Choroid plexus epithelial cell (primary cell): ENCODE measurements around the gene RPH3AL.
"Not testable (repeated sequence)": the region's sequence is repeated elsewhere in the genome, so short reads cannot be mapped to it uniquely, and the experiment has no call there.

Experiments
- DNase-seq: peaks from one replicate; pipeline ENCODE4 v3.0.0-alpha.2; 2010; ENCODE audit warnings: low read depth
- H3K4me3 ChIP-seq: 2 replicates; pipeline ENCODE4 v1.5.1; 2011; ENCODE audit warnings: low read depth, mild to moderate bottlenecking, control low read depth, low read length, moderate library complexity
- TF ChIP-seq, protein P1 (sequence below): conservative IDR thresholded peaks from 2 replicates; pipeline ENCODE4 v1.5.1; 2011; ENCODE audit warnings: low read depth, mild to moderate bottlenecking, control low read depth, inconsistent platforms, low read length, moderate library complexity

Gene RPH3AL

GRCh38 chr17:247767-248166 lies 104.8 kb downstream of the RPH3AL start:
- H3K4me3 ChIP-seq, result no peak overlapping the region
- no peak for DNase-seq
- TF ChIP-seq, protein P1, sequence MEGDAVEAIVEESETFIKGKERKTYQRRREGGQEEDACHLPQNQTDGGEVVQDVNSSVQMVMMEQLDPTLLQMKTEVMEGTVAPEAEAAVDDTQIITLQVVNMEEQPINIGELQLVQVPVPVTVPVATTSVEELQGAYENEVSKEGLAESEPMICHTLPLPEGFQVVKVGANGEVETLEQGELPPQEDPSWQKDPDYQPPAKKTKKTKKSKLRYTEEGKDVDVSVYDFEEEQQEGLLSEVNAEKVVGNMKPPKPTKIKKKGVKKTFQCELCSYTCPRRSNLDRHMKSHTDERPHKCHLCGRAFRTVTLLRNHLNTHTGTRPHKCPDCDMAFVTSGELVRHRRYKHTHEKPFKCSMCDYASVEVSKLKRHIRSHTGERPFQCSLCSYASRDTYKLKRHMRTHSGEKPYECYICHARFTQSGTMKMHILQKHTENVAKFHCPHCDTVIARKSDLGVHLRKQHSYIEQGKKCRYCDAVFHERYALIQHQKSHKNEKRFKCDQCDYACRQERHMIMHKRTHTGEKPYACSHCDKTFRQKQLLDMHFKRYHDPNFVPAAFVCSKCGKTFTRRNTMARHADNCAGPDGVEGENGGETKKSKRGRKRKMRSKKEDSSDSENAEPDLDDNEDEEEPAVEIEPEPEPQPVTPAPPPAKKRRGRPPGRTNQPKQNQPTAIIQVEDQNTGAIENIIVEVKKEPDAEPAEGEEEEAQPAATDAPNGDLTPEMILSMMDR, result no peak

DNA sequence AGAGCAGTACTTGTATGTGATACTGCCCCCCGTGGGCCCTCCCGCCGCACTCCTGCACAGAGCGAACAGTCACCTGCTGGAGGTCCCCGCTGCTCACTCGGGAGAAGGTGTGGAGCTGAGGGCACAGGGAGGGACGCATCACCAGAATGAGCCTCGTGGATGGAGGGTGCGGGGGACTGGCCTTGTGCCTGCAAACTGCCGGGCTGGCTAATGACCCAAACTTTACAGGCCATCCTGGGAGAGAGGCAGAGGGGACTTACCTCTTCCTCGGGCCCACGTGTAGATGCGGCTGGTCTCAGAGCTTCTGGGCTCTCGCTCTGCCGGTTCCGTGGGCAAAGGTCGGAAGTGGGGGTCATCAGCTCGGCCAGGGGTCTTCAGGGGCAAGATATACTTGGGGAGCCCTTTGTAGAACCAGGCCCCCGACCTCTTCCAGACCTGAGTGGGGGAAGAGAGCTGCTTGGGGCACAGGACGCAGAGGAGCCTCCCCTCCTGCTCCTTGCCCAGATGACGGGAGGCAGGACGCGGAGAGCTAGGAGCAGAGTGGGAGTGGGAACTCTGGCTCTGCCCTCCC lies 105.7 kb downstream of the RPH3AL start:
- no peak overlapping the region for H3K4me3 ChIP-seq
- DNase-seq, result no peak
- TF ChIP-seq, protein P1, result no peak

DNA sequence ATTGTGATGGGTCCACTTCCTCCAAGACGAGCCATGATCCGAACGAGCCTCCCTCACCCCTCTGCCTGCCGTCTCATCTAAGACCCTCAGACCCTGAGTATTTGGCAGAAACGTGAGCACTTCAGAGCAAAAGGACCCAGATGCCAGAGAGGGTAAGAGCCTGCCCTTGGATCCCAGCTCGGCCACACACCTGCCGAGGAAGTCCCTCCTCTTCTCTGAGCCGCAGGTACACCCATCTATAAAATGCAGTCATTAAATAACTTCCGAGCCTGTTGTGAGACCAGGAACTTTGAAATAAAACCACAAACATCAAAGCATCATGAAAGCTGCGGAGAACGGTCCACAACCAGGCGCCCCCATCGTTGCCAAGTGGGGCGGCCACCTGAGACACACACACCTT lies 106.4 kb downstream of the RPH3AL start:
- no peak overlapping the region for H3K4me3 ChIP-seq
- TF ChIP-seq, protein P1, result no peak
- DNase-seq, result no peak

DNA sequence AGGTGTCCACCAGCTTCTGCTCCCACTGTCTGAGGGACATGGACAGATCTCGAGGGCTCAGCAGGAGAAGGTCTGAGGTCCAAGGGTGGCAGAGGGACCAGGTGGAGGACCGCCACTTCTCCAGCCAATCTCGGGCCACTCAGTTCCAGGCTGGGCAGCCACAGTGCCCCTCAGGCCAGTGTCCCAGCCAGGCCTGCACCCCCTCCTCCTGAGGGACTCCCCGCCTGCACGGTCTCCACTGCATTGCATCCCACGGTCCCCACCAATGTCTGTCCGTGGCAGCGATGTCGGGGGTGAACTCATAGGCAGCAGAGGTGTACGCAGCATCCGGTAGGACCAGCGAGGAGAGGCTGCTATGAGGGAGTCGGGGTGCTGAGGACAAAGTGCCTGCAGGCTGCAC lies 107.0 kb downstream of the RPH3AL start:
- TF ChIP-seq, protein P1, result no peak
- H3K4me3 ChIP-seq, result no peak overlapping the region
- DNase-seq, result no peak

DNA sequence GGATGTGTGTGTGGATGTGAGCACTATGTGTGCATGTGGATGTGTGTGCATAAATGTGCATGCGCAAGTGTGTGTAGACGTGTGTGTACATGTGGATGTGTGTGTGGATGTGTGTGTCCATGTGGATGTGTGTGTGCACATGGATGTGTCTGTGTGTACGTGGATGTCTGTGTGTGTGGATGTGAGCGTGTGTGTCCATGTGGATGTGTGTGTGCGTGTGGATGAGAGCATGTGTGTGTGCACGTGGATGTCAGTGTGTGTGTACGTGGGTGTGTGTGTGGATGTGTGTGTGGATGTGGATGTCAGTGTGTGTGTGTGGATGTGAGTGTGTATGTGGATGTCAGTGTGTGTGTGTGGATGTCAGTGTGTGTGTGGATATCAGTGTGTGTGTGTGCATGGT lies 107.6 kb downstream of the RPH3AL start:
- no peak for DNase-seq
- no peak overlapping the region for H3K4me3 ChIP-seq
- TF ChIP-seq, protein P1, result no peak

GRCh38 chr17:243924-244323 lies 108.7 kb downstream of the RPH3AL start:
- not testable (repeated sequence) for H3K4me3 ChIP-seq, DNase-seq

- H3K4me3 ChIP-seq, result no peak overlapping the region
- TF ChIP-seq, protein P1, result no peak
- no peak for DNase-seq
Measured at GRCh38 chr17:238964-239259, 113.7 kb downstream of the RPH3AL start.
